Testis (tissue), 2 donors: ENCODE measurements around the gene ITPA.

ENCODE experiments used
- CTCF ChIP-seq, 3 experiments: fragments of 450-650 bp in 2 of 3; fragments of 200-600 bp in 1 of 3; sonication (generic) in 1 of 3; IDR thresholded peaks; one replicate each; pipeline ENCODE4 v1.5.1; 2016 to 2019; ENCODE audit warnings: antibody characterized with exemption in 3 of 3, mild to moderate bottlenecking in 2 of 3, moderate library complexity in 1 of 3
- POLR2A ChIP-seq: fragments of 450-650 bp; IDR thresholded peaks from one replicate; pipeline ENCODE4 v1.6.1; 2017; ENCODE audit warnings: antibody characterized with exemption, mild to moderate bottlenecking, moderate library complexity

DNA sequence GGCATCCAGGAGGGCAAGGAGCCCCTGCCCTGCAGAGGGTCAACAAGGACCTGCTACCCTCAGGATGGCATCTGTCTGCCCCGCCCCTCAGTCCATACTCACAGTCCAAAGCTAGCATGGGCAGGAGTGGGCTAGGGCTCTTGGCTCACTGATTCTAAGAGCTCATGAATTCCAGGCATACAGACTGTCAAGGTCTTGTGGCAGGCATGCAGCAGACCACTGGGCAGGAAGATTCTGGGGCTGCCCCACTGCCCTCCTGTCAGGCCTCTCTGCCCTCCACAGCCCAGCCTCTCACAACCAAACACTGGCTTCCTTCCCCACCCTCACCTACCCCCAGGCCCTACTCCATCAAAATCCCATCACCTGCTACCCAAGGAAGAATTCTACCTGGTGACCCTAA is 35.3 kb downstream of the ITPA start:
- TF ChIP-seq POLR2A (no peak), CTCF (IDR thresholded peaks at IDR 0.05) (no peak)
